Measurements from ENCODE around the gene LUC7L3. TPM values are rescaled to one million over a fixed set of nuclear protein-coding genes. Genes with fewer than 3 reads are reported as not detected.

LUC7L3 gene
- total and polyA plus RNA-seq, 10 of the 15 experiments (the other 5 are each of a cell fraction or from before 2014, with no cell fraction given), result 51.3 to 176 (median 149) TPM

GRCh38 chr17:50707289-50708049 lies 11.9 kb upstream of the LUC7L3 start, which contains the start of gene ANKRD40 (continued):
- TF ChIP-seq MYC (IDR thresholded peaks at IDR 0.05; ENCODE audit: insufficient read depth, insufficient read length, insufficient replicate concordance, low read length, severe bottlenecking) (peak; percentile 45), FOS (IDR thresholded peaks at IDR 0.05; ENCODE audit: borderline replicate concordance, extremely low read depth, insufficient read length) (no peak), POLR2AphosphoS2 (IDR thresholded peaks at IDR 0.05; ENCODE audit: low read depth, low read length) (peak; percentile 47), JUNB (IDR thresholded peaks at IDR 0.05) (peak; percentile 44), POU2F2 (IDR thresholded peaks at IDR 0.05; ENCODE audit: borderline replicate concordance, low read depth, low read length) (peak; percentile 78; the same call in 1 of the 3 replicates), EZH2 (IDR thresholded peaks at IDR 0.05; ENCODE audit: borderline replicate concordance, control insufficient read depth, low read depth, low read length) (no peak), ZNF217 (IDR thresholded peaks at IDR 0.05) (0 out of 2 replicates have a peak, but pooled peaks have one; percentile 44), SMAD5 (IDR thresholded peaks at IDR 0.05; ENCODE audit: low read depth) (0 out of 2 replicates have a peak, but pooled peaks have one; percentile 10), NFIC (IDR thresholded peaks at IDR 0.05; ENCODE audit: low read depth, low read length) (no peak; the same call in 1 of the 2 replicates), ZBTB40 (IDR thresholded peaks at IDR 0.05; ENCODE audit: borderline replicate concordance) (peak; percentile 91), SMAD1 (IDR thresholded peaks at IDR 0.05; ENCODE audit: low read depth, partially characterized antibody) (no peak), SREBF1 (IDR thresholded peaks at IDR 0.05; ENCODE audit: low read length) (no peak), TCF12 (IDR thresholded peaks at IDR 0.05; ENCODE audit: low read depth, low read length) (peak; percentile 76), PBX3 (IDR thresholded peaks at IDR 0.05; ENCODE audit: insufficient replicate concordance, low read depth, low read length) (no peak), RUNX3 (IDR thresholded peaks at IDR 0.05; ENCODE audit: low read length) (peak; percentile 35), NRF1 (conservative IDR thresholded peaks at IDR 0.05; ENCODE audit: low read depth, low read length) (no peak)
- TF ChIP-seq, protein P1, sequence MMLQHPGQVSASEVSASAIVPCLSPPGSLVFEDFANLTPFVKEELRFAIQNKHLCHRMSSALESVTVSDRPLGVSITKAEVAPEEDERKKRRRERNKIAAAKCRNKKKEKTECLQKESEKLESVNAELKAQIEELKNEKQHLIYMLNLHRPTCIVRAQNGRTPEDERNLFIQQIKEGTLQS (IDR thresholded peaks at IDR 0.05; ENCODE audit: borderline replicate concordance, extremely low read depth, low read depth, low read length), result no peak
- TF ChIP-seq, protein P2, sequence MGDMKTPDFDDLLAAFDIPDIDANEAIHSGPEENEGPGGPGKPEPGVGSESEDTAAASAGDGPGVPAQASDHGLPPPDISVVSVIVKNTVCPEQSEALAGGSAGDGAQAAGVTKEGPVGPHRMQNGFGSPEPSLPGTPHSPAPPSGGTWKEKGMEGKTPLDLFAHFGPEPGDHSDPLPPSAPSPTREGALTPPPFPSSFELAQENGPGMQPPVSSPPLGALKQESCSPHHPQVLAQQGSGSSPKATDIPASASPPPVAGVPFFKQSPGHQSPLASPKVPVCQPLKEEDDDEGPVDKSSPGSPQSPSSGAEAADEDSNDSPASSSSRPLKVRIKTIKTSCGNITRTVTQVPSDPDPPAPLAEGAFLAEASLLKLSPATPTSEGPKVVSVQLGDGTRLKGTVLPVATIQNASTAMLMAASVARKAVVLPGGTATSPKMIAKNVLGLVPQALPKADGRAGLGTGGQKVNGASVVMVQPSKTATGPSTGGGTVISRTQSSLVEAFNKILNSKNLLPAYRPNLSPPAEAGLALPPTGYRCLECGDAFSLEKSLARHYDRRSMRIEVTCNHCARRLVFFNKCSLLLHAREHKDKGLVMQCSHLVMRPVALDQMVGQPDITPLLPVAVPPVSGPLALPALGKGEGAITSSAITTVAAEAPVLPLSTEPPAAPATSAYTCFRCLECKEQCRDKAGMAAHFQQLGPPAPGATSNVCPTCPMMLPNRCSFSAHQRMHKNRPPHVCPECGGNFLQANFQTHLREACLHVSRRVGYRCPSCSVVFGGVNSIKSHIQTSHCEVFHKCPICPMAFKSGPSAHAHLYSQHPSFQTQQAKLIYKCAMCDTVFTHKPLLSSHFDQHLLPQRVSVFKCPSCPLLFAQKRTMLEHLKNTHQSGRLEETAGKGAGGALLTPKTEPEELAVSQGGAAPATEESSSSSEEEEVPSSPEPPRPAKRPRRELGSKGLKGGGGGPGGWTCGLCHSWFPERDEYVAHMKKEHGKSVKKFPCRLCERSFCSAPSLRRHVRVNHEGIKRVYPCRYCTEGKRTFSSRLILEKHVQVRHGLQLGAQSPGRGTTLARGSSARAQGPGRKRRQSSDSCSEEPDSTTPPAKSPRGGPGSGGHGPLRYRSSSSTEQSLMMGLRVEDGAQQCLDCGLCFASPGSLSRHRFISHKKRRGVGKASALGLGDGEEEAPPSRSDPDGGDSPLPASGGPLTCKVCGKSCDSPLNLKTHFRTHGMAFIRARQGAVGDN (IDR thresholded peaks at IDR 0.05), result peak; percentile 57; the same call in 1 of the 2 replicates

Measured in GM12878 (cell line).